Measurements from ENCODE around the gene CCR5AS.

CCR5AS gene

DNA sequence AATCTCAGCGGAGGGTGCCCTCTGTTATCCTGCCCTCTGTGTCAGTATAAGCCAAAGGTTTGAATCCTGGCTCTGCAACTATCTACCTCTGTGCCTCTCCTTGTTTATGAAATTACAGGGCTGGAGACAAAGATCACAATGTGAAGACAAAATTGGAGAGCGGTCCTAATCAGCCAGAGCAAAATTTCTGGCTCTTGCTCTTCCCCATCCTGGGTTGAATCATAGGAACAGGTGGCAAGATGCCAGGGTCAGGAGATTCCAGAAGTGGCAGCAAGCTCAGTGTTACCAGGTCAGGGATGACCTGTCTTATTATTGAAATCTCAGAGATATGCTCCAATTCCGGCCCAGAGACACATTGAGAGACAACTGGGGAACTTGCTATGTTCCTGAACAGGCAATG is 55.2 kb downstream of the CCR5AS start:
- TF ChIP-seq, protein P1, sequence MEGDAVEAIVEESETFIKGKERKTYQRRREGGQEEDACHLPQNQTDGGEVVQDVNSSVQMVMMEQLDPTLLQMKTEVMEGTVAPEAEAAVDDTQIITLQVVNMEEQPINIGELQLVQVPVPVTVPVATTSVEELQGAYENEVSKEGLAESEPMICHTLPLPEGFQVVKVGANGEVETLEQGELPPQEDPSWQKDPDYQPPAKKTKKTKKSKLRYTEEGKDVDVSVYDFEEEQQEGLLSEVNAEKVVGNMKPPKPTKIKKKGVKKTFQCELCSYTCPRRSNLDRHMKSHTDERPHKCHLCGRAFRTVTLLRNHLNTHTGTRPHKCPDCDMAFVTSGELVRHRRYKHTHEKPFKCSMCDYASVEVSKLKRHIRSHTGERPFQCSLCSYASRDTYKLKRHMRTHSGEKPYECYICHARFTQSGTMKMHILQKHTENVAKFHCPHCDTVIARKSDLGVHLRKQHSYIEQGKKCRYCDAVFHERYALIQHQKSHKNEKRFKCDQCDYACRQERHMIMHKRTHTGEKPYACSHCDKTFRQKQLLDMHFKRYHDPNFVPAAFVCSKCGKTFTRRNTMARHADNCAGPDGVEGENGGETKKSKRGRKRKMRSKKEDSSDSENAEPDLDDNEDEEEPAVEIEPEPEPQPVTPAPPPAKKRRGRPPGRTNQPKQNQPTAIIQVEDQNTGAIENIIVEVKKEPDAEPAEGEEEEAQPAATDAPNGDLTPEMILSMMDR (IDR thresholded peaks at IDR 0.05), result no peak
- no peak for TF ChIP-seq ZFX (IDR thresholded peaks at IDR 0.05; ENCODE audit: borderline replicate concordance)
- no peak overlapping the region for H3K27ac ChIP-seq

GRCh38 chr3:46350262-46350565 is 56.7 kb downstream of the CCR5AS start:
- TF ChIP-seq, protein P1 (IDR thresholded peaks at IDR 0.05), result no peak
- TF ChIP-seq ZFX (IDR thresholded peaks at IDR 0.05; ENCODE audit: borderline replicate concordance), result no peak
- H3K27ac ChIP-seq, result no peak overlapping the region

DNA sequence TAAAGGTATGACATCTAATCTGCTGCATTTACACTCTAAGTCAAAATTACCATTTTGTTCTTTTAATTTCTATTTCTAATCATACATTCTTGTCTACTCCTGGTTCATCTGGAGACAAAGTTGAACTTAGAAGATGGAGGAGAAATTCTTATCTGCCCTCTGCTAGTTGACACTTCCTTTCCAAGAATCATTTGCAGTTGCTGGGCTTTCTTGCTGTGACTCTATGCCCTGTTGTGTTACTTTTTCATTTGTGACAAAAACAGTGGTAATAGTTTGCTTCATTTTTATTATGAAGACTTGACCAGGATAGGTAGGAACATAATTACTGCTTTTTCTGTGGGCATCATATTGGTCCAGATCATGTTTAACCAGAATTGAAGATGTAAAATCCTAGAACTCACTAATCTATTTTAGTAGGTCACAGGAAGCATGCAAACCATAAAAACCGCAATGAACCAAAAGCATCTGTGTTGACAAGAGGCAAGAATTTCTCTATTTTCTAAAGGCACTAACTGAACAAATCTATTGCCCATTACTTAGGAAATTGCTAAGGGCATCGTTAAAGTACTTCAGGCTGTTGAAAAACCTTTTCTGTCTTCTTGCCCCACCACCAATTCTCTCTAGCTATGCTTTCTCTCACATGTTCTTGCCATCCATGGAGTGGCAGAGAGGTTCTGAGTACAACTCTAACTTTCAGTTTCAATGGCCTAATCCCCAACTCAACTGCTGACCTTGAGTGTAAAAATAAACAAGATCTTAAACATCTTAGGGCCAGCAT is 57.2 kb downstream of the CCR5AS start:
- TF ChIP-seq, protein P1 (IDR thresholded peaks at IDR 0.05), result no peak
- no peak for TF ChIP-seq ZFX (IDR thresholded peaks at IDR 0.05; ENCODE audit: borderline replicate concordance)
- no peak overlapping the region for H3K27ac ChIP-seq

- H3K27ac ChIP-seq, result no peak overlapping the region
- TF ChIP-seq, protein P1 (IDR thresholded peaks at IDR 0.05), result no peak
- TF ChIP-seq ZFX (IDR thresholded peaks at IDR 0.05; ENCODE audit: borderline replicate concordance), result no peak
Observed at GRCh38 chr3:46348823-46349482, 57.9 kb downstream of the CCR5AS start.

DNA sequence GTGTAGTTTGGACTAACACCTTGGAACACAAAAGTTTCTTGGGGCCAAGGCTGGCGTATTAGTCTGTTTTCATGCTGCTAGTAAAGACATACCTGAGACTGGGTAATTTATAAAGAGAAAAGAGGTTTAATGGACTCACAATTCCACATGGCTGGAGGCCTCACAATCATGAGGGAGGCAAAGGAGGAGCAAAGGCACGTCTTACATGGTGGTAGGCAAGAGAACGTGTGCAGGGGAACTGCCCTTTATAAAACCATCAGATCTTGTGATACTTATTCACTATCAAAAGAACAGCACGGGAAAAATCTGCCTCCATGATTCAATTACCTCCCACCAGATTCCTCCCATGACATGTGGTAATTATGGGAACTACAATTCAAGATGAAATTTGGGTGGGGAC is 62.4 kb downstream of the CCR5AS start:
- no peak overlapping the region for H3K27ac ChIP-seq
- TF ChIP-seq ZFX (IDR thresholded peaks at IDR 0.05; ENCODE audit: borderline replicate concordance), result no peak
- TF ChIP-seq, protein P1 (IDR thresholded peaks at IDR 0.05), result no peak

- TF ChIP-seq ZFX (IDR thresholded peaks at IDR 0.05; ENCODE audit: borderline replicate concordance), result no peak
- TF ChIP-seq, protein P1 (IDR thresholded peaks at IDR 0.05), result no peak
- no peak overlapping the region for H3K27ac ChIP-seq
Observed at GRCh38 chr3:46338840-46339239, 68.0 kb downstream of the CCR5AS start.

DNA sequence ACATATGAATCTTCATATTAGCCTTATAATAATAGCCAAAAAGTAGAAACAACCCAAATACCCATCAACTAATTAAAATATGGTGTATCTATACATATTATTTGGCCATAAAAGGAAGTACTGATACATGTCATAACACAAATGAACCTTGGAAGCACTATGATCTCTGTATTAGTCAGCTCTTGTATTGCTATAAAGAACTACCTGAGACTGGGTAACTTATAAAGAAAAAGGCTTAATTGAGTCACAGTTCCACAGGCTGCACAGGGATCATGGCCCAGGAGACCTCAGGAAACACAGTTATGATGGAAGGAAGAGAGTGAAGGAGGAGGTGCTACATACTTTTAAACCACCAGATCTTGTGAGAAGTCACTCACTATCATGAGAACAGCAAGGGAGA is 69.0 kb downstream of the CCR5AS start:
- H3K27ac ChIP-seq, result no peak overlapping the region
- TF ChIP-seq, protein P1 (IDR thresholded peaks at IDR 0.05), result no peak
- TF ChIP-seq ZFX (IDR thresholded peaks at IDR 0.05; ENCODE audit: borderline replicate concordance), result no peak

Measured in 22Rv1 (cell line).